DND-41 (cell line): Measurements from ENCODE around the gene KCNIP1.

Experiments
- ATAC-seq: fragments of 200-7000 bp; cut with Tn5 transposase; 3 replicates; pipeline ENCODE4 v1.9.1; 2021; ENCODE audit warnings: low read depth; ENCODE audit not compliant: insufficient read depth
- DNase-seq: peaks from one replicate; pipeline ENCODE4 v3.0.0-alpha.2; 2020
- H2AFZ ChIP-seq: 2 replicates; pipeline ENCODE4 v1.6.0; 2012; ENCODE audit warnings: low read depth, low read length
- H3K27ac ChIP-seq: 2 replicates; pipeline ENCODE4 v1.5.1; 2012; ENCODE audit warnings: low read length, inconsistent platforms
- H3K27me3 ChIP-seq: fragments of 200-600 bp; sonication (generic); 2 replicates; pipeline ENCODE4 v1.6.0; 2012; ENCODE audit warnings: low read length, mild to moderate bottlenecking, inconsistent platforms; ENCODE audit not compliant: insufficient read depth, poor library complexity
- H3K36me3 ChIP-seq: 2 replicates; pipeline ENCODE4 v1.5.1; 2012; ENCODE audit warnings: low read length, inconsistent platforms; ENCODE audit not compliant: insufficient read depth
- H3K4me1 ChIP-seq: 2 replicates; pipeline ENCODE4 v1.5.1; 2012; ENCODE audit warnings: mild to moderate bottlenecking, low read length; ENCODE audit not compliant: insufficient read depth
- H3K4me2 ChIP-seq: 2 replicates; pipeline ENCODE4 v1.6.0; 2012; ENCODE audit warnings: mild to moderate bottlenecking, moderate library complexity, low read length, inconsistent platforms; ENCODE audit not compliant: insufficient read depth
- H3K4me3 ChIP-seq, 2 experiments: fragments of 200-600 bp in 1 of 2; shearing (Covaris generic) in 1 of 2; 2 replicates each; pipeline ENCODE4 v1.5.1; 2012 to 2016; ENCODE audit warnings: inconsistent platforms in 2 of 2, low read length in 2 of 2, mild to moderate bottlenecking in 2 of 2, low read depth in 1 of 2, moderate library complexity in 1 of 2
- H3K79me2 ChIP-seq: 2 replicates; pipeline ENCODE4 v1.6.0; 2012; ENCODE audit warnings: low read length, inconsistent platforms; ENCODE audit not compliant: insufficient read depth
- H3K9ac ChIP-seq: 2 replicates; pipeline ENCODE4 v1.6.0; 2012; ENCODE audit warnings: low read depth, mild to moderate bottlenecking, inconsistent platforms, low read length, moderate library complexity
- H3K9me3 ChIP-seq: 2 replicates; pipeline ENCODE4 v1.5.1; 2012; ENCODE audit warnings: low read length, moderate library complexity, mild to moderate bottlenecking, inconsistent platforms; ENCODE audit not compliant: insufficient read depth, severe bottlenecking
- H4K20me1 ChIP-seq: 2 replicates; pipeline ENCODE4 v1.6.0; 2012; ENCODE audit warnings: low read length; ENCODE audit not compliant: insufficient read depth
- CTCF ChIP-seq: IDR thresholded peaks from 2 replicates; pipeline ENCODE4 v1.5.1; 2012; ENCODE audit warnings: borderline replicate concordance, low read length, moderate library complexity, mild to moderate bottlenecking; ENCODE audit not compliant: poor library complexity, severe bottlenecking; ENCODE audit errors: extremely low read depth
- EZH2 ChIP-seq: IDR thresholded peaks from 3 replicates; pipeline ENCODE4 v1.6.1; 2012; ENCODE audit warnings: borderline replicate concordance, low read depth, mild to moderate bottlenecking, moderate library complexity, low read length, inconsistent platforms; ENCODE audit not compliant: severe bottlenecking

KCNIP1 gene

GRCh38 chr5:170522211-170523141, 18.7 kb downstream of the KCNIP1 start:
- Histone ChIP-seq H3K27ac (no peak overlapping the region), H3K9me3 (no peaks in the 10 kb centered on the region), H3K4me3 (no peak overlapping the region), H4K20me1 (no peaks in the 10 kb centered on the region; the same call in 1 of the 2 replicates), H3K27me3 (no peaks in the 10 kb centered on the region), H2AFZ (no peak overlapping the region), H3K4me1 (no peaks in the 10 kb centered on the region), H3K79me2 (no peaks in the 10 kb centered on the region), H3K9ac (no peak overlapping the region), H3K36me3 (no peaks in the 10 kb centered on the region), H3K4me2 (no peak overlapping the region)
- no peak for ATAC-seq
- no peak for DNase-seq
- TF ChIP-seq EZH2 (no peak), CTCF (no peak)

GRCh38 chr5:170523142-170523551, 19.3 kb downstream of the KCNIP1 start:
- Histone ChIP-seq H3K9me3 (no peaks in the 10 kb centered on the region), H3K27ac (no peak overlapping the region), H3K4me1 (no peaks in the 10 kb centered on the region), H3K79me2 (no peaks in the 10 kb centered on the region), H4K20me1 (no peaks in the 10 kb centered on the region; the same call in 1 of the 2 replicates), H3K9ac (no peak overlapping the region), H2AFZ (no peak overlapping the region), H3K27me3 (no peaks in the 10 kb centered on the region), H3K4me2 (no peak overlapping the region), H3K4me3 (no peak overlapping the region), H3K36me3 (no peaks in the 10 kb centered on the region)
- ATAC-seq (no peak), DNase-seq (no peak)
- TF ChIP-seq CTCF (no peak), EZH2 (no peak)

GRCh38 chr5:170523830-170524229, 20.0 kb downstream of the KCNIP1 start:
- no peak overlapping the region for H3K9ac ChIP-seq
- H3K27me3 ChIP-seq: no peaks in the 10 kb centered on the region
- no peak for ATAC-seq
- no peak overlapping the region for H3K4me3 ChIP-seq
- no peaks in the 10 kb centered on the region for H3K4me1 ChIP-seq
- no peaks in the 10 kb centered on the region for H3K9me3 ChIP-seq
- H3K36me3 ChIP-seq: no peaks in the 10 kb centered on the region
- DNase-seq: no peak
- TF ChIP-seq CTCF (no peak), EZH2 (no peak)
- H3K4me2 ChIP-seq: no peak overlapping the region
- H2AFZ ChIP-seq: no peak overlapping the region
- no peak overlapping the region for H3K27ac ChIP-seq
- no peaks in the 10 kb centered on the region; the same call in 1 of the 2 replicates for H4K20me1 ChIP-seq
- H3K79me2 ChIP-seq: no peaks in the 10 kb centered on the region
